Activated T-helper 17 cell treated with anti-CD3 and anti-CD28 coated beads, Interleukin-2, amount 50 U/mL, for 72 hours (primary cell): ENCODE results near the gene PRAMEF26. TPM values are rescaled to one million over a fixed set of nuclear protein-coding genes. Genes with fewer than 3 reads are reported as not detected.
"Not testable (repeated sequence)": the region's sequence is repeated elsewhere in the genome, so short reads cannot be mapped to it uniquely, and the experiment has no call there.

Experiments
- ATAC-seq: fragments of 150-1000 bp; cut with Tn5 transposase; replicated peaks from 2 replicates; pipeline ENCODE4 v1.10.0; 2021; ENCODE audit warnings: mild to moderate bottlenecking, moderate library complexity
- H3K27ac Mint-ChIP-seq: one replicate; pipeline ENCODE4 v1.8.0; 2022; ENCODE audit warnings: mixed read lengths
- H3K27me3 Mint-ChIP-seq: one replicate; pipeline ENCODE4 v1.8.0; 2022; ENCODE audit warnings: mixed read lengths
- H3K36me3 Mint-ChIP-seq: one replicate; pipeline ENCODE4 v1.8.0; 2022; ENCODE audit warnings: low read depth, mild to moderate bottlenecking, mixed read lengths
- H3K4me1 Mint-ChIP-seq: one replicate; pipeline ENCODE4 v1.8.0; 2022; ENCODE audit warnings: mixed read lengths
- H3K4me3 Mint-ChIP-seq: one replicate; pipeline ENCODE4 v1.8.0; 2022; ENCODE audit warnings: mild to moderate bottlenecking, mixed read lengths
- H3K9me3 Mint-ChIP-seq: one replicate; pipeline ENCODE4 v1.8.0; 2022; ENCODE audit warnings: mixed read lengths
- total RNA-seq, 2 donors: library from RNA; stranded (reverse); gene quantifications; one replicate each; pipeline ENCODE4 v1.2.3, GENCODE V29; 2022

PRAMEF26 gene
- not detected for total RNA-seq

DNA sequence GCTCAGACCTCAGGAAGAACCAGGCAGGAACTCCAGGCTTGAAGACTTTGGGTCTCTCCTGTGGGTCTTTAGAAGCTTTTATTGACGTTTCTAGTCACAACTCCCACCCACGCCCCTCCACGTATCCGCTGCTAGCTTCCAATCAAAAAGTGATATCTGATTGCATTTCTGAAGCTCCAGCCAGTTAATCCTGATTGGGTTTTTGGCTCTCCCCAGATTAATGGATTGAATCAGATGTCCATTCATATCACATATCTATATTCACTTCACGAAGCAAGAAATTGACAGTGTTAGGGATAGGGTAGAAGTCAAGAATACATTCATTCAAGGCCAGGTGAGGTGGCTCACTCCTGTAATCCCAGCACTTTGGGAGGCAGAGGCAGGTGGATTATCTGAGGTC is at the start of gene PRAMEF26:
TSS of gene PRAMEF26 (minus strand) at position 101 of the 400 bp plus-strand sequence. CDS start 2,914 bp downstream, outside the sequence.
- not testable (repeated sequence) for H3K27me3 Mint-ChIP-seq, H3K36me3 Mint-ChIP-seq, H3K4me1 Mint-ChIP-seq, H3K4me3 Mint-ChIP-seq, H3K9me3 Mint-ChIP-seq, H3K27ac Mint-ChIP-seq, ATAC-seq

DNA sequence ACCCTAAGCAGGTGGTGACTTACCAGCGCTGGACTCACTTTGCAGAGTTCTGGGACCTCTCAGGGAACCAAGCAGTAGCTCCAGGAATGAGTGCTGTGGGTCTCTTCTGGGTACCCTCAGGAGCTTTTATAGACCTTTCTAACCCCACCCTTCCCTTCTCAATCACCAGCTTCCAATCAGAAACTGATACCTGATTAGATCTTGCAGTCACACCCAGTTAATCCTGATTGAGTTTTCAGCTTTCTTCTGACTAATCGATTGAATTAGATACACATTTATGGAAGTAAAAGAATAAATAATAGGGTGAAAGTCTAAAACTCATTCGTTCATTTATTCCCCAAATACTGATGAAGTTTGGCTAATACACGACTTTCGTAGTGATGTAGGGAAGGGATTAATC is 45.5 kb upstream of the PRAMEF26 start, which contains the start of gene PRAMEF13:
TSS of gene PRAMEF13 (minus strand) at position 101 of the 400 bp plus-strand sequence. CDS start 1,820 bp downstream, outside the sequence.
- H3K27ac Mint-ChIP-seq = not testable (repeated sequence)

GRCh38 chr1:13171548-13171947 is 15.7 kb upstream of the PRAMEF26 start, which contains the start of gene PRAMEF9:
TSS of gene PRAMEF9 (plus strand) at chr1:13171848. CDS start at chr1:13175281, 3,433 bp downstream.
- H3K27ac Mint-ChIP-seq, H3K4me3 Mint-ChIP-seq, H3K4me1 Mint-ChIP-seq, H3K9me3 Mint-ChIP-seq, H3K27me3 Mint-ChIP-seq, H3K36me3 Mint-ChIP-seq, ATAC-seq: not testable (repeated sequence)

More for the DNA sequence above, 45.5 kb upstream of the PRAMEF26 start, which contains the start of gene PRAMEF13:
- H3K4me1 Mint-ChIP-seq, H3K27me3 Mint-ChIP-seq, ATAC-seq, H3K36me3 Mint-ChIP-seq, H3K9me3 Mint-ChIP-seq, H3K4me3 Mint-ChIP-seq: not testable (repeated sequence)

DNA sequence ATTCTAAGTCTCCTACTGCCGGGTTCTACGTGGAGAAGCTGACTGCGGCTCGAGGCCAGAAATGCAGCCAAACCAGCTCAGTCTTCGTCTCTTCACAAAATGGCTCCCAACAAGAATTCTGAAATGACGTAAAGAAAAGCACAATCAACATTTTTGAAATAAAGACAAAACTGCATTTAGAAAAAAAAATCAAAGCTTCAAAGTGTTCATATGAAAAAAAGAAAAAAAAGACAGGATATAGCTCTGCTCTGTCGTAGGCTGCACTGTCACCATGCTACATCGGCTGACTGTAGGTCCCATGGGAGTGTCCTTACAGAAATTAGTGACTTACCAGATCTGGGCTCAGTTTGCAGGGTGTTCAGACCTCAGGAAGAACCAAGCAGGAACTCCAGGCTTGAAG is 9.7 kb upstream of the PRAMEF26 start, which contains the start of gene HNRNPCL4:
TSS of gene HNRNPCL4 (minus strand) at position 101 of the 400 bp plus-strand sequence. CDS start 164 bp downstream, outside the sequence.
- H3K36me3 Mint-ChIP-seq, H3K27ac Mint-ChIP-seq, H3K9me3 Mint-ChIP-seq, H3K4me3 Mint-ChIP-seq, H3K27me3 Mint-ChIP-seq, H3K4me1 Mint-ChIP-seq, ATAC-seq: not testable (repeated sequence)

DNA sequence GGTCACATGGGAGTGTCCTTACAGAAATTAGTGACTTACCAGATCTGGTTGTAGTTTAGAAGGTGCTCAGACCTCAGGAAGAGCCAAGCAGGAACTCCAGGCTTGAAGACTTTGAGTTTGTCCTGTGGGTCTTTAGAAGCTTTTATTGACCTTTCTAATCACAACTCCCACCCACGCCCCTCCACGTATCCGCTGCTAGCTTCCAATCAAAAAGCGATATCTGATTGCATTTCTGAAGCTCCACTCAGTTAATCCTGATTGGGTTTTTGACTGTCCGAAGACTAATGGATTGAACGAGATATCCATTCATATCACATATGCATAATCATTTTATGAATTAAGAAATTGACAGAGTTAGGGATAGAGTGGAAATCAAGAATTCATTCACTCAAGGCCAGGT is 39.1 kb downstream of the PRAMEF26 start, which contains the start of gene HNRNPCL2:
TSS of gene HNRNPCL2 (minus strand) at position 101 of the 400 bp plus-strand sequence. CDS start 454 bp downstream, outside the sequence.
- not testable (repeated sequence) for H3K9me3 Mint-ChIP-seq, H3K4me3 Mint-ChIP-seq, H3K27me3 Mint-ChIP-seq, H3K4me1 Mint-ChIP-seq, H3K36me3 Mint-ChIP-seq, H3K27ac Mint-ChIP-seq, ATAC-seq

Other genes with a start within 250 kb of the PRAMEF26 start
- gene PRAMEF7, start 239.4 kb downstream of the PRAMEF26 start, total RNA-seq = not detected
- not detected for gene PRAMEF6, start 208.4 kb downstream of the PRAMEF26 start, total RNA-seq
- not detected for gene PRAMEF27, start 99.4 kb downstream of the PRAMEF26 start, total RNA-seq
- not detected for gene HNRNPCL3, start 95.2 kb downstream of the PRAMEF26 start, total RNA-seq
- not detected for gene PRAMEF25, start 85.2 kb downstream of the PRAMEF26 start, total RNA-seq
- not detected for gene HNRNPCL2, start 39.2 kb downstream of the PRAMEF26 start, total RNA-seq
- gene HNRNPCL4, start 9.6 kb upstream of the PRAMEF26 start, total RNA-seq = not detected
- not detected for gene PRAMEF9, start 15.8 kb upstream of the PRAMEF26 start, total RNA-seq
- not detected for gene PRAMEF13, start 45.4 kb upstream of the PRAMEF26 start, total RNA-seq
- not detected for gene PRAMEF18, start 70.1 kb upstream of the PRAMEF26 start, total RNA-seq
- gene PRAMEF5, start 98.2 kb upstream of the PRAMEF26 start, total RNA-seq = not detected
- gene PRAMEF8, start 129.1 kb upstream of the PRAMEF26 start, total RNA-seq = not detected
- gene PRAMEF33, start 147.5 kb upstream of the PRAMEF26 start, total RNA-seq = not detected
- not detected for gene PRAMEF15, start 159.6 kb upstream of the PRAMEF26 start, total RNA-seq
- gene PRAMEF14, start 191.1 kb upstream of the PRAMEF26 start, total RNA-seq = not detected
- gene PRAMEF19, start 215.9 kb upstream of the PRAMEF26 start, total RNA-seq = not detected
- not detected for gene PRAMEF17, start 233.6 kb upstream of the PRAMEF26 start, total RNA-seq